NCI-H1694 (cell line): ENCODE results near the gene RIMS3.
"Not testable (repeated sequence)": the region's sequence is repeated elsewhere in the genome, so short reads cannot be mapped to it uniquely, and the experiment has no call there.

ENCODE experiments used
- DNase-seq: peaks from one replicate; lab custom pipeline; 2025; lab: John Stamatoyannopoulos, UW

RIMS3 gene

DNA sequence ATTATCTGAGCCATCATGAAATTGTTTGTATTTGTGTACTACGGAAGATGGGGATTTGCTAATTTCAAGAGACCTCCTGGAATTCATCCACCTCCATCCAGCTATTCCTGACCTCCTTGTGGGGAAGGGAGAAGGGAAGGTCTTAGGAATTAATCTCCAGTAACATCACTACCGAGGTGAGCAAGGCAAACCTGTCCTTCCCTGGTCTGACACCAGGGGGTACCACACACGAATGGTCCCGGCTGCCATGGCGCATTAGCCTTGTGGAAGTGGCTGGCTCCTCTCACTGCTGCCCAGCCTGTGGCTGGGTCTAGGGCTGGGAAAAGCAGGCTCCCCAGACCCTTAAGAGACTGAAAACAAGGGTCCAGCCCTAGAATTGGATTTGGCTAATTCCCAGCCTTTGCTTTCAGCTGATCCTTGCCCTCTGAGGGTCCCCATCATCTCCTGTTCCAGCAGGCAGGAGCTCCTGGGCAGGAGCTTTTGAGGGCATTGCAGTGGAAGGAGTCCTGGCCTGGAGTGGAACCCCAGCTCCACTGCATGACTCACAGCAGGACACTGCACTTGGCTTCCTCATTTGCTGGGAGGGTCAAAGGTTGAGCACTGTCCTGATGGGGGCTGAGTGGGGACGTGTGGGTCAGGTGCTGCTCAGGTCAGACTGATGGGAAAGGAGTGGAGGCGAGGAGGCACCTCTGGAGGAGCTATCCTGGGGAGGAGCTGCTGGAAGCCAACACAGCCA is 34.8 kb downstream of the RIMS3 start:
- no peak for DNase-seq

GRCh38 chr1:40629546-40629945 is 35.9 kb downstream of the RIMS3 start:
- not testable (repeated sequence) for DNase-seq

DNA sequence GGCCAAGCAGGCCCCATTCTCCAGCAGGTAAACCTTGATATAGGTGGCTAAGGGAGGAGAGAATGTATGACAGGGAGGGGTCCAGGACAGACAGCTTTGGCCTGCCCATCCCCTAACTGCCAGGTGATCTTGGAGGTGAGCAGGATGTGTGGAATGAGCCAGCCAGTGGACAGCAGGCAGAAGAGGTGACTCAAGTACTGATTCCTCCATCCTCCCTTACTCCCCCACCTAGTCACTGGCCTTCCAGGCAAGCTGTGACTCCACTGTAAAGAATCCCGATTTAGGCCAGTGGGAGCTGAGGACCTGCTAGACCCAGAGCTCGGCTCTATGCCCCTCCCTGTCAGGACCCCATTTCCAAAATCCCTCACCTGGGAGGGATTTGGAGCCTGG is 36.6 kb downstream of the RIMS3 start:
- DNase-seq, result no peak

GRCh38 chr1:40627987-40628902 is 37.2 kb downstream of the RIMS3 start:
- DNase-seq, result no peak

GRCh38 chr1:40626383-40626770 is 39.1 kb downstream of the RIMS3 start:
- no peak for DNase-seq

DNA sequence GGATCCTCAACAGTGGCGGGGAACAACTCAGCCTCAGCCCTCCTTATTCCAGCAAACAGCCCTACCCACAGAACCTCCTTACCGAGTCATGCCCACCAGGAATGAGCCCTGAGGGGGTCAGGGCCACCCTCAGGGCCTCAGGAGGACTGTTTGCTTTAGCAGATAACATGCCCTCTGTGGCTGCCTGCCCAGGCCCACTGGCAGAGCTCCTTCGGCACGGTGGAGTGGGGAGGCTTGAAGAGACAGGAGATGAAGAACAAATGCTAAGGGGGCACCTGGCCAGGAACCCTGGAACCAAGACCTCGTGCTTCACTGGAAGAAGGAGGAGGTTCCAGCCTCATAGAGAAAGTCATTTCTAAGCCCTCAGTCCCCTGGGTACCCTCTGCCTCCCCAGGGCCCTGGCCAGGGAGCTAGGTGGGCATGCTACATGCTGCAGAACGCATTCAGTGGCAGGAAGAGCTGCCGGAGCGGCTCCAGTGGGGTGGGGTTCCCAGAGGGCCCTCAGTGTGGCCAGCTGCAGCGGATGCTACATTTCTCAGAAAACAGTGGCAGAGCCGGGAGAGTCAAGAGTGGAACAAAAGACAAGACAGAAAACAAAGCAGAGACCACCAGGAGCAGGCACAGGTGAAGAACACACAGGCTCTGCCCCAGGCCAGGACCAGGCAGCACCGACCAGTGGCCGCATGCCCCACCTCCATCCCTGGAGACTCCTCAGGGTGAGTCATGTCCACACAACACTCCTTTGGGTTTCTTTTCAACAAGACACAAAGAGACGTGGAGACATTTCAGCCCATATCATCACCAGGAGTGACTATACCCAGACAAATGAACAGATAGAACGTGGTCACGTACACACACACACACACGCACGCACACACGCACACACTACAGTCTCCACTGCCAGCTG is 39.8 kb downstream of the RIMS3 start:
- DNase-seq, result no peak

DNA sequence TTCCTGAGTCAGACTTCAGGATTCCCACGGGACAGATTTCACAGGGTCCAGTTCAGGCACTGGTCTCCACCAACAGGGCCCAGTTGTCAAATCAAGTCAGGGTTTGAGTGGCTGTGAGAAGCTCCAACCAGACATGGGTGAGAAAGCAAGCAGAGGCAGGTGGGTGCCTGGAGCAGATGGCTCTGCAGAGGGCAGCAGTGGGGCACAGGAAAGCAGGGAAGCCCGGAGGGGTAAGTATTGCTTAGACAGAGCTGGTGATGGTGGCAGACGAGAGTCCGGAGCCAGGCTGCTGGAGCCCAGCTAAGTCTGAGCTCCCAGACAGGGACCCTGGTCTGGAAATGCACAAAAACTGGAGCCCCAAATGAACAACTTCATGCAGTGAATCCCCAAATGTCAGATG is 40.4 kb downstream of the RIMS3 start:
- DNase-seq, result peak; percentile 50

DNA sequence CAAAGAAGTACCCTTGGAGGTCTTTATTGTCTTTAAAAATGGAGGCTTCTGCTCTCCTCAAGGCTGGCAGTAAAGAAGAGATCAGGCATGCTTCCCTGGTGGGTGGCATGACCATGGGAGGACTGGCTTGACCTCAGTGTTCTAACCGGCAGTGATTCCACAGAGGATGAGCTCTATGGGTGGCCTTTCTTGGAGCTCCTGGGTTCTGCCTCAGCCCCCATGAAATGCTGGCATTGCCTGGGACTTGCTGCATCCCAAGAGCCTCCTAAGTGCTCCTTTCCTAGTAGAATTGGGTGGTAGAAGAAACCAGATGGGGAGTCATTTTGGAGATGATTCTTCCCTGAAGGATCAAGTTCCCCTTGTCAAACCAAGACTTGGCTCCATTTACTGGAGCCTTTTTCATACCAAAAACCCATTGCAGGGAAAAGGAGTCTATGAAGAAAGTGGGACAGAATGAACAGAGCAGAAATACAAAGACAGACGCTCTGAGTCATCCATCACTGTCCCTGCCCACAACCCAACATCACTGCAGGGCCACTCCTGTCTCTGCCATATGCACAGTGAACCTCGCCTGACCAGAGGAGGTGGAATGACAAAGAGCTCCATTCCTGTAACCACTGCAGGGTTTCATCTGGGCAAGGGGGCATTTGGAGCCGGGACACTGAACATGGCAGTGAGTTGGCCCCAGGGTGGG is 42.4 kb downstream of the RIMS3 start:
- DNase-seq, result no peak

DNA sequence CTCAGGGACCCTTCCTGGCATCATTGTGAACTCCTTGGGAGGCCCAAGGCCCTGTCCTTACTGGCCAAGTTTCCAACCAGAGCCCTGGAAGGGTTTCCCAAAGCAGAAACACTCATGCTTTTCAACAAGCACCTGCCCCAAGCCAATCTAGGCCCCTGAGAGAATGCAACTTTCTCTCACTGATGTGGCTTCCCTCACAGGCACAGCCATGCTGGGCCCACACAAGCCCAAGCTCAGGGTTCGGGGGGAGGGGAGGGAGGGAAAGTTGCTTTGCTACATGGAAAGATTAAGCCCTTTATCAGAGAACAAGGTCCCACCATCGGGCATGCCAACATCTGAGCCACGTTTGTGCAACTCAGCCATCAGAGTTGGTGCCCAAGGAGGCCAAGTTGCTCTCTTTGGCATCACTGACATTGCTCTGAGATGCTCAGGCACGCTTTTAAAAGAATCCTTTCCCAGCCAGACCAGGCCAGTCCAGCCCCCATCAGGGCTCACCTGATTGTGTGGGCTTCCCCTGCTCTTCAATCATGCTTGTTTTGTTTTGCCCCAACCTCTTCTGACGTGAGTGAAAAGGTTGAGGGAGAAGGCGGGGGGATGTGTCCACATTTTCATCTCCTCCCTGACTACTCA is 43.5 kb downstream of the RIMS3 start:
- DNase-seq, result no peak

DNA sequence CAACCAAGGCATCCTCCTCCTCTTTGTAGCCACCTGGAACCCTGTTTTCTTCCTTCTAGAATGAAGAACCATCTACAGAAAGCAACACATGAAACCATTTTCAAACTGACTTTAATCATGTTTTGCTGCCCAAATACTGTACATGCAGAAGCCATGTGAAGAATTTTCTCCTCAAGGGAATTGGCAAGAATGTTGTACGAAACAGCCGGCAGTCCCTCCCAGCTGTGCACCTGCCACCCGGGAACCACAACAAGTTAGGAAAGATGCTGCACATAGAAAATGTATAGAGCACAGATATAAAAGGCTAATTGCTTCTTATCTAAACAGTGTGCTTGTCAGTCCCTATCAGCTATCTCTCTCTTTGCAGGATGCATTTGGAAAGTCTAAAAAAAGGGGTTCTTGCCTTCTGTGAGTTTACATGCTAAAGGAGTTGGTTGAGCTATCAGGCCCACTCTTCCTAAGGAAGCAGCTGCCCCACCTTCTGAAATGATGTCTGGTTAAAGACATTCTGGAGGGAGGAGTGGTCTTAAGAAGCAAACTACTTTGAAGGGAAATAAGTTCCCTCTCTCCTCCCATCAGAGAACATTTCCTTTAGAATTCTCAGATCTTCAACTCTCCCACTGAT is 44.8 kb downstream of the RIMS3 start:
- no peak for DNase-seq

DNA sequence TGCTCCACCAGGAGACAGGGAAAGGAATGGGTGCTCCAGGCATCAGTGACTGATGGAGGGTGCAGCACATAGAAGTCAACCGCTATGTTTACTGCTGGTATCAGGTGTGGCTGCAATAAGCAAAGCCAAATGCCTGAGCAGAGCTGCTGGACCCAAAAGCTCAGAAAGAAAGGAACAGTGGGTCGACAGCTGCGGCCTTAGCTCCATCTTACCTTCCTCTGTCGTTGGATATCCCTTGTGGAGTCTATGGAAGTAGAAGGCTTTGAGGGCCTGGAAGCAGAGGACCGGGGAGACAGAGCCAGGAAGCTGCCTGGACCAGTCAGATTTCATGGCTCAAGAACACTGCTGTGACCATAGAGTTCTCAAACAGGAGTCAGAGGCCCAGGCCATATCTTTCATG is 45.3 kb downstream of the RIMS3 start:
- no peak for DNase-seq

- DNase-seq, result no peak
Measured at GRCh38 chr1:40618108-40618507, 47.4 kb downstream of the RIMS3 start.

DNA sequence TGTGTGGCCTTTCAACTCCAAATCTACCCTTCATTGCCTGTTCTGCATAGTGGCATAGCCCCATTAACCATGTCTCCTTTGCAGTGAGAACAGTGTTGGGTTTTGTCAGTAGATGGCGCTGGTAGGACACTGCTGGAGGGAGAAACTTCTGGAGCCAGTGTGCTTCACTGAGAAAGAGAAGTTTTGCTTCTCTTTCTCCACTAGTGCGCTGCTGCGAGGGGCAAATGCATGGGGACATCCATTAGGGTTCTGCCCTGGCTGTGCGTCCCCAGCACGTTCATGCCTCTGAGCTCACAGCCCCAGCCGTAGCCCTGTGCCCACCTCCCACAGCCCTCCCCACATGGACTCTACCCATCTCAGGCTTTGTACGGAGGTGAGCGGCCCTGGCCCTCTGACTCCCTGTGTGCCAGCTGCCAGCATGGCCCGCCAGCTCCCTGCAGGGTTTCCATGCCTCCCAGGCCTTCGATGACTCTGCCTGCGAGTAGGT is 53.1 kb downstream of the RIMS3 start:
- DNase-seq, result peak; percentile 63

DNA sequence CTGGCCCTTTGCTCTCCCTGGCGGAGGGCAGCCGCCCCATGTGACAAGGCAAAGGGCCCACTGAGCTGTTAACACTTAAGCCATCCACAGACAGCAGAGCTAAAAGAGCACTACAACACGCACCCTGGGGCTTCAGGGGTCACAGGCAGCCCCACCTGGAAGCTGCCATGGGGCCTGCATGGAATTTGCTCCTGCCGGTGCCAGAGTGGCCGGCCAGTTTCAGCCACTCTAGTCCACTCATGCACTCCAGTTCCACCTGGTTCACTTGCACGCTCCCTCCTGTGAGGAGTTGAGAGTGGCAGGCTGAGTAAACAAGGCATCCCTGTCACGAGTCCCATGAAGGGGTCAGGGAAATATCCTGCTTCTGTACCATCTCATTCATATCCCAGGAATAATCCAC is 55.3 kb downstream of the RIMS3 start:
- no peak for DNase-seq

- DNase-seq, result no peak
Measured at GRCh38 chr1:40607921-40608320, 57.6 kb downstream of the RIMS3 start.

DNA sequence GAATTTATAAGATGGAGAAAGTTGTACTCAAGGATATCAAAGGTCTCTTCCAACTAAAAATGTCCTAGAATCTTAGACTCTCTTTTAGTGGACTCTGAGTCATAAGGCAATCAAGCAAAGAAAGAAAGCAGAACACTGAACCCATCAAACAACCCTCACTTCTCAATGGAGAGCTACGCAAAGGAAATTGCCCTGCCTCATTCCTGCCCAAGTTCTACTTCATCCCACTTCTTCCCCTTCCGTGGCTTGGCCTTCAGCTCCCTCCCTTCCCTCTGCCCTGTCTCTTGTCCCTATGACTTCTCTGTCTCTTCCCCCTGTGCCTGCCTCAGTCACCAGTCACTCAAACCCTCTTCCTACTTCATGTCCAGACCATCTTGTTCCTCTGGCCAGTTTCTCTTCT is 58.5 kb downstream of the RIMS3 start:
- DNase-seq, result no peak

DNA sequence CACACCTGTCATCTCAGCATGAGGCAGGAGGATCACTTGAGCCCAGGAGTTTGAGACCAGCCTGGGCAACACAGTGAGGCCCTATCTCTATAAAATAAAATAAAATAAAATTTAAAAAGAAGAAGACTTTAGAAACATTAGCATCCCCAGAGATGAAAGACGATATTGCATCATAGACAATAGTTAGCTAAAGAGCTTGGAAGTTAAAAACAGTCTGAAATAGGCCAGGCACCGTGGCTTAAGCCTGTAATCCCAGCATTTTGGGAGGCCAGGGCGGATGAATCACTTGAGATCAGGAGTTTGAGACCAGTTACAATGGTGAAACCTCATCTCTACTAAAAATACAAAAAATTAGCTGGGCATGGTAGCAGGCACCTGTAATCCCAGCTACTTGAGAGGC is 59.3 kb downstream of the RIMS3 start:
- no peak for DNase-seq

GRCh38 chr1:40599926-40600325 is 65.6 kb downstream of the RIMS3 start:
- no peak for DNase-seq

GRCh38 chr1:40595623-40596022 is 69.9 kb downstream of the RIMS3 start:
- DNase-seq, result no peak

DNA sequence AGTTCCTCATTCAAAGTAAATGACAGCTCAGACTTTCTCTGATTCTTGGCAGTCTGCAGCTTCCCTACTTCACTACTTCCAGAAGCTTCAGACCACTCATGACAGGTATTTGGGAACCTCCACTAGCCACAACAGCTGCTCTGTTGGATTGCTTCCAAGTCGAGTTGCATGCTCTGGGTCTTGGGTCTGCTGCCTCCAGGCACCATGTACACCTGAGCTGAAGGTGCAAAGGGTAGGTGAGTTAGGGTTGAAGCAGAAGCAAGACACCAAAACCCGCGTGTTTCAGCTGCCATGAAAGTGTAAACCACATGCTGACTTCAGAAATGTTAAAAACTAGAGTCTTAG is 71.3 kb downstream of the RIMS3 start:
- no peak for DNase-seq
